DND-41 (cell line): ENCODE results near the gene ZNRD2.

ENCODE experiments used
- ATAC-seq: fragments of 200-7000 bp; cut with Tn5 transposase; 3 replicates; pipeline ENCODE4 v1.9.1; 2021; ENCODE audit warnings: low read depth; ENCODE audit not compliant: insufficient read depth
- DNase-seq: peaks from one replicate; pipeline ENCODE4 v3.0.0-alpha.2; 2020
- H2AFZ ChIP-seq: 2 replicates; pipeline ENCODE4 v1.6.0; 2012; ENCODE audit warnings: low read depth, low read length
- H3K27ac ChIP-seq: 2 replicates; pipeline ENCODE4 v1.5.1; 2012; ENCODE audit warnings: low read length, inconsistent platforms
- H3K27me3 ChIP-seq: fragments of 200-600 bp; sonication (generic); 2 replicates; pipeline ENCODE4 v1.6.0; 2012; ENCODE audit warnings: low read length, mild to moderate bottlenecking, inconsistent platforms; ENCODE audit not compliant: insufficient read depth, poor library complexity
- H3K36me3 ChIP-seq: 2 replicates; pipeline ENCODE4 v1.5.1; 2012; ENCODE audit warnings: low read length, inconsistent platforms; ENCODE audit not compliant: insufficient read depth
- H3K4me1 ChIP-seq: 2 replicates; pipeline ENCODE4 v1.5.1; 2012; ENCODE audit warnings: mild to moderate bottlenecking, low read length; ENCODE audit not compliant: insufficient read depth
- H3K4me2 ChIP-seq: 2 replicates; pipeline ENCODE4 v1.6.0; 2012; ENCODE audit warnings: mild to moderate bottlenecking, moderate library complexity, low read length, inconsistent platforms; ENCODE audit not compliant: insufficient read depth
- H3K4me3 ChIP-seq, 2 experiments: fragments of 200-600 bp in 1 of 2; shearing (Covaris generic) in 1 of 2; 2 replicates each; pipeline ENCODE4 v1.5.1; 2012 to 2016; ENCODE audit warnings: inconsistent platforms in 2 of 2, low read length in 2 of 2, mild to moderate bottlenecking in 2 of 2, low read depth in 1 of 2, moderate library complexity in 1 of 2
- H3K79me2 ChIP-seq: 2 replicates; pipeline ENCODE4 v1.6.0; 2012; ENCODE audit warnings: low read length, inconsistent platforms; ENCODE audit not compliant: insufficient read depth
- H3K9ac ChIP-seq: 2 replicates; pipeline ENCODE4 v1.6.0; 2012; ENCODE audit warnings: low read depth, mild to moderate bottlenecking, inconsistent platforms, low read length, moderate library complexity
- H3K9me3 ChIP-seq: 2 replicates; pipeline ENCODE4 v1.5.1; 2012; ENCODE audit warnings: low read length, moderate library complexity, mild to moderate bottlenecking, inconsistent platforms; ENCODE audit not compliant: insufficient read depth, severe bottlenecking
- H4K20me1 ChIP-seq: 2 replicates; pipeline ENCODE4 v1.6.0; 2012; ENCODE audit warnings: low read length; ENCODE audit not compliant: insufficient read depth
- CTCF ChIP-seq: IDR thresholded peaks from 2 replicates; pipeline ENCODE4 v1.5.1; 2012; ENCODE audit warnings: borderline replicate concordance, low read length, moderate library complexity, mild to moderate bottlenecking; ENCODE audit not compliant: poor library complexity, severe bottlenecking; ENCODE audit errors: extremely low read depth
- EZH2 ChIP-seq: IDR thresholded peaks from 3 replicates; pipeline ENCODE4 v1.6.1; 2012; ENCODE audit warnings: borderline replicate concordance, low read depth, mild to moderate bottlenecking, moderate library complexity, low read length, inconsistent platforms; ENCODE audit not compliant: severe bottlenecking

ZNRD2 gene

GRCh38 chr11:65536412-65537295, 33.6 kb upstream of the ZNRD2 start:
- Histone ChIP-seq H4K20me1 (peaks cover 7% of the 10 kb centered on the region; the same call in 1 of the 2 replicates), H3K4me1 (peaks cover 16% of the 10 kb centered on the region), H3K79me2 (no peaks in the 10 kb centered on the region), H3K9ac (no peak overlapping the region), H3K36me3 (peaks cover 43% of the 10 kb centered on the region), H3K27ac (no peak overlapping the region), H2AFZ (no peak overlapping the region), H3K4me2 (no peak overlapping the region), H3K4me3 (no peak overlapping the region), H3K27me3 (no peaks in the 10 kb centered on the region), H3K9me3 (no peaks in the 10 kb centered on the region)
- ATAC-seq (no peak), DNase-seq (no peak)
- TF ChIP-seq EZH2 (no peak), CTCF (no peak)

DNA sequence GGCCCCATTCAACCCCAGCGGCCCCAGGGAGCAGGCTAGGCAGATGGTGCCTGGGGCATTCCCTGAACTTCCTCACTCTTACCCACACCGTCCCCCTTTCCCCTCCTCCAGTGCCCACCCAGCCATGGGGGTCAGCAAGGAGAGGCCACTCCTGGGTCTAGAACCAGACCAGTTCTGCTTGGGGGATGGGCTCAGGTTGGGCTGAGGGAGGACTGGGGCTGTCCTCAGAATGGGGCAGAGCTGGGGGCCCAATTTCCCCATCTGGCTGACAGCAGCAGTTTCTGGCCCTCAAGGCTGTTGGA, 33.0 kb upstream of the ZNRD2 start:
- H3K4me3 ChIP-seq, result no peak overlapping the region
- H3K4me2 ChIP-seq, result no peak overlapping the region
- H3K9ac ChIP-seq, result no peak overlapping the region
- H3K36me3 ChIP-seq, result peaks cover 40% of the 10 kb centered on the region
- no peak for ATAC-seq
- H3K27ac ChIP-seq, result no peak overlapping the region
- H3K9me3 ChIP-seq, result no peaks in the 10 kb centered on the region
- peaks cover 20% of the 10 kb centered on the region for H3K4me1 ChIP-seq
- no peaks in the 10 kb centered on the region for H3K79me2 ChIP-seq
- no peak for DNase-seq
- TF ChIP-seq EZH2, result no peak
- no peak for TF ChIP-seq CTCF
- 0 out of 2 replicates have a peak, but pooled peaks cover 4% of the 10 kb centered on the region for H4K20me1 ChIP-seq
- no peaks in the 10 kb centered on the region for H3K27me3 ChIP-seq
- H2AFZ ChIP-seq, result no peak overlapping the region

DNA sequence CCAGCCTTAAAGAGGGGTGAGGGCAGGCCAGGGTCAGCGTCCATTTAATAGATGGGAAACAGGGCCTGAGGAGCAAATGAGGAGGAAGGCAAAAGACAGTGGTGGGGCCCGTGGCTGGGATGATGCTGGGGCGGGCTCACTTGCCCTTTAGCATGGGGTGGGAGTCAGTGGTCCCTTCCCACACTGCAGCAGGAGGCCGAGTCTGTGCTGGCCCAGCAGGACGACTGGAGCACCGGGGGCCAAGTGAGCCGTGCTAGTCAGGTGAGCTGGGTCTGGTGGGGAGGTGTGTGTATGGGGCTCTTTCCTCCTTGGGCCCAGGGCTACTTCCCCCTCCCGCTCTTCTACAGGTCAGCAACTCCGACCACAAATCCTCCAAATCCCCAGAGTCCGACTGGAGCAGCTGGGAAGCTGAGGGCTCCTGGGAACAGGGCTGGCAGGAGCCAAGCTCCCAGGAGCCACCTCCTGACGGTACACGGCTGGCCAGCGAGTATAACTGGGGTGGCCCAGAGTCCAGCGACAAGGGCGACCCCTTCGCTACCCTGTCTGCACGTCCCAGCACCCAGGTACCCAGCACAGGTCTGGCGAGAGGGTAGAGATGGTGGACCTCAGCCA, 32.6 kb upstream of the ZNRD2 start:
- H3K36me3 ChIP-seq, result peaks cover 36% of the 10 kb centered on the region
- 0 out of 2 replicates have a peak, but pooled peaks cover 4% of the 10 kb centered on the region for H4K20me1 ChIP-seq
- H3K79me2 ChIP-seq, result no peaks in the 10 kb centered on the region
- no peak overlapping the region for H3K4me3 ChIP-seq
- peaks cover 20% of the 10 kb centered on the region for H3K4me1 ChIP-seq
- ATAC-seq (no peak), DNase-seq (no peak)
- H3K4me2 ChIP-seq, result no peak overlapping the region
- no peak for TF ChIP-seq EZH2
- no peak for TF ChIP-seq CTCF
- H3K27ac ChIP-seq, result no peak overlapping the region
- H3K9ac ChIP-seq, result no peak overlapping the region
- no peak overlapping the region for H2AFZ ChIP-seq
- H3K27me3 ChIP-seq, result no peaks in the 10 kb centered on the region
- H3K9me3 ChIP-seq, result no peaks in the 10 kb centered on the region
